Liver (tissue), 3 donors: ENCODE measurements around the gene PLA2G4E.

Experiments
- EGR1 ChIP-seq, 2 donors: IDR thresholded peaks; 2 replicates each; pipeline ENCODE4 v1.6.1; 2016 to 2018; ENCODE audit warnings: antibody characterized with exemption in 2 of 2, low read depth in 2 of 2
- HNF4G ChIP-seq: IDR thresholded peaks from 2 replicates; pipeline ENCODE4 v1.6.1; 2016; ENCODE audit warnings: antibody characterized with exemption
- SP1 ChIP-seq: IDR thresholded peaks from 2 replicates; pipeline ENCODE4 v1.6.1; 2018; ENCODE audit warnings: antibody characterized with exemption, mild to moderate bottlenecking
- TAF1 ChIP-seq: conservative IDR thresholded peaks from 2 replicates; pipeline ENCODE4 v1.6.1; 2016; ENCODE audit warnings: antibody characterized with exemption, mild to moderate bottlenecking
- YY1 ChIP-seq: IDR thresholded peaks from 2 replicates; pipeline ENCODE4 v1.6.1; 2016; ENCODE audit warnings: antibody characterized with exemption, mild to moderate bottlenecking
- TF ChIP-seq, protein P1 (sequence below): fragments of 150-350 bp; IDR thresholded peaks from 2 replicates; pipeline ENCODE4 v1.5.1; 2017; ENCODE audit warnings: improper control_type of control experiment, low read depth, low read length; ENCODE audit not compliant: missing input control
- TF ChIP-seq, protein P2 (sequence below): IDR thresholded peaks from 2 replicates; pipeline ENCODE4 v1.6.1; 2016; ENCODE audit warnings: antibody characterized with exemption
- TF ChIP-seq, protein P3 (sequence below): IDR thresholded peaks from 2 replicates; pipeline ENCODE4 v1.6.1; 2016; ENCODE audit warnings: antibody characterized with exemption, mild to moderate bottlenecking
- TF ChIP-seq, protein P4 (sequence below): IDR thresholded peaks from 2 replicates; pipeline ENCODE4 v1.6.1; 2016; ENCODE audit warnings: antibody characterized with exemption
- TF ChIP-seq, protein P5 (sequence below): IDR thresholded peaks from 2 replicates; pipeline ENCODE4 v1.6.1; 2016; ENCODE audit warnings: antibody characterized with exemption
- donor health status: healthy.
- donor health status: healthy.

DNA sequence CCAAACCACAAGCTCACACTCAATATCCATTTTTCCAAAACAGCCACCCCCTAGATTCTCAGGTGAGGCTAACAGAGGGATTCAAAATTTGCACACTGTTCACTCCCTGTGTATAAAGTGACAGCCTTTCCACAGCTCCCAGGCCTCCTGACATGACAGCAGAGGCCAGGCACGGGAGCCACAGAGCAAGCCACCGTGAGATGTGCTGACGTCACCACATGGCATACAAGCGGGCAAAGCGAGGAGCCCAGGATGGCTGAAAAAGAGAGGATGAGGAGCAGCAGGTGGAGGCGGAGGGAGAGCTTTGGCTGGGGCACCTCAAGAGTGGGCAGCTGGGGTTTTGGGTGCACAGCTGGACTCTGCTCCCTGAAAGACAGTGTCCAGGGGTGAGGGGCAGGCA lies 75.6 kb downstream of the PLA2G4E start:
- TF ChIP-seq, protein P1, sequence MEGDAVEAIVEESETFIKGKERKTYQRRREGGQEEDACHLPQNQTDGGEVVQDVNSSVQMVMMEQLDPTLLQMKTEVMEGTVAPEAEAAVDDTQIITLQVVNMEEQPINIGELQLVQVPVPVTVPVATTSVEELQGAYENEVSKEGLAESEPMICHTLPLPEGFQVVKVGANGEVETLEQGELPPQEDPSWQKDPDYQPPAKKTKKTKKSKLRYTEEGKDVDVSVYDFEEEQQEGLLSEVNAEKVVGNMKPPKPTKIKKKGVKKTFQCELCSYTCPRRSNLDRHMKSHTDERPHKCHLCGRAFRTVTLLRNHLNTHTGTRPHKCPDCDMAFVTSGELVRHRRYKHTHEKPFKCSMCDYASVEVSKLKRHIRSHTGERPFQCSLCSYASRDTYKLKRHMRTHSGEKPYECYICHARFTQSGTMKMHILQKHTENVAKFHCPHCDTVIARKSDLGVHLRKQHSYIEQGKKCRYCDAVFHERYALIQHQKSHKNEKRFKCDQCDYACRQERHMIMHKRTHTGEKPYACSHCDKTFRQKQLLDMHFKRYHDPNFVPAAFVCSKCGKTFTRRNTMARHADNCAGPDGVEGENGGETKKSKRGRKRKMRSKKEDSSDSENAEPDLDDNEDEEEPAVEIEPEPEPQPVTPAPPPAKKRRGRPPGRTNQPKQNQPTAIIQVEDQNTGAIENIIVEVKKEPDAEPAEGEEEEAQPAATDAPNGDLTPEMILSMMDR, result no peak
- TF ChIP-seq, protein P2, sequence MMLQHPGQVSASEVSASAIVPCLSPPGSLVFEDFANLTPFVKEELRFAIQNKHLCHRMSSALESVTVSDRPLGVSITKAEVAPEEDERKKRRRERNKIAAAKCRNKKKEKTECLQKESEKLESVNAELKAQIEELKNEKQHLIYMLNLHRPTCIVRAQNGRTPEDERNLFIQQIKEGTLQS, result no peak
- TF ChIP-seq SP1 (no peak), EGR1 (IDR thresholded peaks at IDR 0.05; ENCODE audit: low read depth in 2 of 2) (no peak), YY1 (no peak), TAF1 (no peak), HNF4G (no peak)
- TF ChIP-seq, protein P3, sequence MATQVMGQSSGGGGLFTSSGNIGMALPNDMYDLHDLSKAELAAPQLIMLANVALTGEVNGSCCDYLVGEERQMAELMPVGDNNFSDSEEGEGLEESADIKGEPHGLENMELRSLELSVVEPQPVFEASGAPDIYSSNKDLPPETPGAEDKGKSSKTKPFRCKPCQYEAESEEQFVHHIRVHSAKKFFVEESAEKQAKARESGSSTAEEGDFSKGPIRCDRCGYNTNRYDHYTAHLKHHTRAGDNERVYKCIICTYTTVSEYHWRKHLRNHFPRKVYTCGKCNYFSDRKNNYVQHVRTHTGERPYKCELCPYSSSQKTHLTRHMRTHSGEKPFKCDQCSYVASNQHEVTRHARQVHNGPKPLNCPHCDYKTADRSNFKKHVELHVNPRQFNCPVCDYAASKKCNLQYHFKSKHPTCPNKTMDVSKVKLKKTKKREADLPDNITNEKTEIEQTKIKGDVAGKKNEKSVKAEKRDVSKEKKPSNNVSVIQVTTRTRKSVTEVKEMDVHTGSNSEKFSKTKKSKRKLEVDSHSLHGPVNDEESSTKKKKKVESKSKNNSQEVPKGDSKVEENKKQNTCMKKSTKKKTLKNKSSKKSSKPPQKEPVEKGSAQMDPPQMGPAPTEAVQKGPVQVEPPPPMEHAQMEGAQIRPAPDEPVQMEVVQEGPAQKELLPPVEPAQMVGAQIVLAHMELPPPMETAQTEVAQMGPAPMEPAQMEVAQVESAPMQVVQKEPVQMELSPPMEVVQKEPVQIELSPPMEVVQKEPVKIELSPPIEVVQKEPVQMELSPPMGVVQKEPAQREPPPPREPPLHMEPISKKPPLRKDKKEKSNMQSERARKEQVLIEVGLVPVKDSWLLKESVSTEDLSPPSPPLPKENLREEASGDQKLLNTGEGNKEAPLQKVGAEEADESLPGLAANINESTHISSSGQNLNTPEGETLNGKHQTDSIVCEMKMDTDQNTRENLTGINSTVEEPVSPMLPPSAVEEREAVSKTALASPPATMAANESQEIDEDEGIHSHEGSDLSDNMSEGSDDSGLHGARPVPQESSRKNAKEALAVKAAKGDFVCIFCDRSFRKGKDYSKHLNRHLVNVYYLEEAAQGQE, result no peak
- TF ChIP-seq, protein P4, sequence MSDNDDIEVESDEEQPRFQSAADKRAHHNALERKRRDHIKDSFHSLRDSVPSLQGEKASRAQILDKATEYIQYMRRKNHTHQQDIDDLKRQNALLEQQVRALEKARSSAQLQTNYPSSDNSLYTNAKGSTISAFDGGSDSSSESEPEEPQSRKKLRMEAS, result no peak
- TF ChIP-seq, protein P5, sequence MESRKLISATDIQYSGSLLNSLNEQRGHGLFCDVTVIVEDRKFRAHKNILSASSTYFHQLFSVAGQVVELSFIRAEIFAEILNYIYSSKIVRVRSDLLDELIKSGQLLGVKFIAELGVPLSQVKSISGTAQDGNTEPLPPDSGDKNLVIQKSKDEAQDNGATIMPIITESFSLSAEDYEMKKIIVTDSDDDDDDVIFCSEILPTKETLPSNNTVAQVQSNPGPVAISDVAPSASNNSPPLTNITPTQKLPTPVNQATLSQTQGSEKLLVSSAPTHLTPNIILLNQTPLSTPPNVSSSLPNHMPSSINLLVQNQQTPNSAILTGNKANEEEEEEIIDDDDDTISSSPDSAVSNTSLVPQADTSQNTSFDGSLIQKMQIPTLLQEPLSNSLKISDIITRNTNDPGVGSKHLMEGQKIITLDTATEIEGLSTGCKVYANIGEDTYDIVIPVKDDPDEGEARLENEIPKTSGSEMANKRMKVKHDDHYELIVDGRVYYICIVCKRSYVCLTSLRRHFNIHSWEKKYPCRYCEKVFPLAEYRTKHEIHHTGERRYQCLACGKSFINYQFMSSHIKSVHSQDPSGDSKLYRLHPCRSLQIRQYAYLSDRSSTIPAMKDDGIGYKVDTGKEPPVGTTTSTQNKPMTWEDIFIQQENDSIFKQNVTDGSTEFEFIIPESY, result no peak
